Neural progenitor cell (in vitro differentiated cells): ENCODE data around the gene SENP1.
A peak's percentile ranks its signal among the peaks of the same experiment; 100 is the strongest.

Source experiments
- CTCF ChIP-seq: fragments of 200-600 bp; sonication (generic); IDR thresholded peaks from 2 replicates; pipeline ENCODE4 v1.5.1; 2017; ENCODE audit warnings: antibody characterized with exemption, mild to moderate bottlenecking
- EZH2 ChIP-seq: fragments of 200-600 bp; sonication (generic); IDR thresholded peaks from 2 replicates; pipeline ENCODE4 v1.6.1; 2017; ENCODE audit warnings: antibody characterized with exemption, mild to moderate bottlenecking, moderate library complexity
- EZH2phosphoT487 ChIP-seq: fragments of 200-600 bp; sonication (generic); IDR thresholded peaks from 2 replicates; pipeline ENCODE4 v1.6.1; 2017; ENCODE audit warnings: antibody characterized with exemption

- peak; percentile 57 for TF ChIP-seq CTCF
- TF ChIP-seq EZH2, result no peak
- TF ChIP-seq EZH2phosphoT487, result no peak
These were observed 43.8 kb downstream of the SENP1 start for GRCh38 chr12:48061938-48062719.
